WTC11 (cell line): Measurements from ENCODE around the gene C19orf47. TPM values are rescaled to one million over a fixed set of nuclear protein-coding genes. Genes with fewer than 3 reads are reported as not detected.

Experiments
- ATAC-seq: fragments of 200-7000 bp; cut with Tn5 transposase; 2 replicates; pipeline ENCODE4 v1.10.0; 2021; ENCODE audit warnings: mild to moderate bottlenecking, moderate library complexity
- CTCF ChIA-PET: fragments of 300-600 bp; sonication (Branson Sonifier 250); formaldehyde crosslinking; loops from one replicate; lab custom pipeline; 2021; ENCODE audit warnings: antibody characterized with exemption; lab: Charles Lee
- POLR2A ChIA-PET: fragments of 350-600 bp; sonication (Branson Sonifier 250); formaldehyde crosslinking; loops from one replicate; lab custom pipeline; 2021; ENCODE audit warnings: antibody characterized with exemption; lab: Charles Lee
- DNase-seq: peaks from one replicate; pipeline ENCODE4 v3.0.0; 2021; ENCODE audit warnings: low spot score
- H3K27ac Mint-ChIP-seq: 2 replicates; pipeline ENCODE4 v1.8.0; 2021; ENCODE audit warnings: mixed read lengths
- H3K27me3 Mint-ChIP-seq: 2 replicates; pipeline ENCODE4 v1.8.0; 2021; ENCODE audit warnings: low read depth, mild to moderate bottlenecking, moderate library complexity, mixed read lengths
- H3K36me3 Mint-ChIP-seq: 2 replicates; pipeline ENCODE4 v1.8.0; 2021; ENCODE audit warnings: mixed read lengths
- H3K4me1 Mint-ChIP-seq: 2 replicates; pipeline ENCODE4 v1.8.0; 2022; ENCODE audit warnings: mixed read lengths
- H3K4me3 Mint-ChIP-seq: 2 replicates; pipeline ENCODE4 v1.8.0; 2021; ENCODE audit warnings: mild to moderate bottlenecking, moderate library complexity, mixed read lengths
- H3K9me3 Mint-ChIP-seq: 2 replicates; pipeline ENCODE4 v1.8.0; 2021; ENCODE audit warnings: mixed read lengths
- ATF6 ChIP-seq: sonication (generic); formaldehyde crosslinking; IDR thresholded peaks from 2 replicates; pipeline ENCODE4 v1.8.1; 2023; ENCODE audit warnings: mild to moderate bottlenecking, missing genetic modification reagents
- CREB1 ChIP-seq: sonication (generic); formaldehyde crosslinking; IDR thresholded peaks from 2 replicates; pipeline ENCODE4 v1.8.0; 2023; ENCODE audit warnings: mild to moderate bottlenecking, missing genetic modification reagents
- E2F1 ChIP-seq: sonication (generic); formaldehyde crosslinking; IDR thresholded peaks from 2 replicates; pipeline ENCODE4 v1.8.0; 2022; ENCODE audit warnings: mild to moderate bottlenecking, missing genetic modification reagents
- E2F4 ChIP-seq: sonication (generic); formaldehyde crosslinking; IDR thresholded peaks from 2 replicates; pipeline ENCODE4 v1.8.1; 2022; ENCODE audit warnings: low read depth, mild to moderate bottlenecking, moderate library complexity, missing genetic modification reagents, borderline replicate concordance
- HMGA2 ChIP-seq: fragments of 250-450 bp; sonication (Bioruptor Pico); IDR thresholded peaks from 2 replicates; pipeline ENCODE4 v1.4.0; 2021; ENCODE audit warnings: mild to moderate bottlenecking, moderate library complexity
- IRF2 ChIP-seq: sonication (generic); formaldehyde crosslinking; IDR thresholded peaks from 2 replicates; pipeline ENCODE4 v1.8.0; 2022; ENCODE audit warnings: low read depth, missing genetic modification reagents, borderline replicate concordance
- MYBL2 ChIP-seq: sonication (generic); formaldehyde crosslinking; IDR thresholded peaks from 2 replicates; pipeline ENCODE4 v1.8.1; 2023; ENCODE audit warnings: mild to moderate bottlenecking, moderate library complexity, missing genetic modification reagents
- NFATC4 ChIP-seq: fragments of 250-450 bp; sonication (Bioruptor Pico); IDR thresholded peaks from 2 replicates; pipeline ENCODE4 v1.9.0; 2021; ENCODE audit warnings: mild to moderate bottlenecking
- SMAD4 ChIP-seq: sonication (generic); formaldehyde crosslinking; IDR thresholded peaks from 2 replicates; pipeline ENCODE4 v1.8.0; 2022; ENCODE audit warnings: mild to moderate bottlenecking, missing genetic modification reagents
- TEAD1 ChIP-seq: sonication (generic); formaldehyde crosslinking; IDR thresholded peaks from 2 replicates; pipeline ENCODE4 v1.8.0; 2022; ENCODE audit warnings: mild to moderate bottlenecking, missing genetic modification reagents
- ZBTB21 ChIP-seq: sonication (generic); formaldehyde crosslinking; IDR thresholded peaks from 2 replicates; pipeline ENCODE4 v1.8.1; 2023; ENCODE audit warnings: mild to moderate bottlenecking, missing genetic modification reagents, borderline replicate concordance
- ZNF671 ChIP-seq: fragments of 250-450 bp; sonication (Bioruptor Pico); IDR thresholded peaks from 2 replicates; pipeline ENCODE4 v1.8.0; 2021; ENCODE audit warnings: mild to moderate bottlenecking
- total RNA-seq: library from RNA; stranded (reverse); gene quantifications from 3 replicates; pipeline ENCODE4 v1.2.3, GENCODE V29; 2021
- TF ChIP-seq, protein P1 (sequence below): sonication (generic); formaldehyde crosslinking; conservative IDR thresholded peaks from 2 replicates; pipeline ENCODE4 v1.8.1; 2023; ENCODE audit warnings: mild to moderate bottlenecking, low read depth, missing genetic modification reagents, moderate library complexity

The C19orf47 gene
- total RNA-seq, 1 experiment from 2014 or later: 15.6 TPM

DNA sequence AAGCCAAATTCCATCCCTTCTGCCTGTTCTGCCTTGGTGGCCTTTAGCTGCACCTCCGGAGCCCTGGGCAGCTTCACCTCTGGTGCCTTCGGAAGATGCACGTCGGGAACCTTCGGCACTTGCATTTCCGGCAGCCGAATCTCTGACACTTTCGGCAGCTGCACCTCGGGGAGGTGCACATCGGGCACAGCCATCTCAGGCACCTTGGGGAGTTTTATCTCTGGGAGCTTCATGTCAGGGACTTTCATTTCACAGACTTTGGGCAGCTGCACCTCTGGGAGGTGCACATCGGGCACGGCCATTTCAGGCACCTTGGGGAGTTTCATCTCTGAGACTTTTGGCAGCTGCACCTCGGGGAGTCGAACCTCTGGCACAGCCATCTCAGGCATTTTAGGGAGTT, 47.8 kb upstream of the C19orf47 start (continued):
- TF ChIP-seq ATF6 (CRISPR knock-in tag): no peak

DNA sequence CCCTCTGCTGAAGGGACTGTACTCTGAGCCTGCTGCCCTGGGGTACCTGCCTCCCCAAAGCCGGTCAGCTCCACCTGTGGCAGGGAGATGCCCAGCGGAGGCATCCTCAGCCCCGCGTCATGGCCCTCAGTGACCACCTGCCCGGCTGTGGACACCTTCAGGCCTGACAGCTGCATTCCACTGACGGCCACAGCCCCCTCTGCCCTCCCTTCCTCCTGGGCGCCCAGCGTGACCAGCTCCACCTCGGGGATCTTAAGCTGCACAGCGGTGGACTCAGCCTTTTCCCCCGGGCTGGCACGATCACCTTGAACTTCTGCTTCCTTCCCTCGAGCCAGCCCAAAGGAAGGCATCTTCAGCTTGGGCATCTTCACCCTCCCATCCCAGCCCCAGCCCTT, 46.6 kb upstream of the C19orf47 start:
- Mint-ChIP-seq H3K4me3 (no peak overlapping the region), H3K9me3 (no peaks in the 10 kb centered on the region), H3K4me1 (peaks cover 10% of the 10 kb centered on the region), H3K27ac (no peak overlapping the region), H3K36me3 (no peaks in the 10 kb centered on the region), H3K27me3 (peaks cover 28% of the 10 kb centered on the region)
- ATAC-seq (no peak), DNase-seq (no peak)
- TF ChIP-seq E2F1 (CRISPR knock-in tag) (no peak), ZBTB21 (CRISPR knock-in tag) (no peak), NFATC4 (CRISPR knock-in tag) (no peak), MYBL2 (CRISPR knock-in tag) (no peak), IRF2 (CRISPR knock-in tag) (no peak), CREB1 (CRISPR knock-in tag) (no peak), SMAD4 (CRISPR knock-in tag) (no peak), HMGA2 (CRISPR knock-in tag) (no peak), E2F4 (CRISPR knock-in tag) (no peak), ATF6 (CRISPR knock-in tag) (no peak), TEAD1 (CRISPR knock-in tag) (no peak), ZNF671 (no peak)
- TF ChIP-seq, protein P1, sequence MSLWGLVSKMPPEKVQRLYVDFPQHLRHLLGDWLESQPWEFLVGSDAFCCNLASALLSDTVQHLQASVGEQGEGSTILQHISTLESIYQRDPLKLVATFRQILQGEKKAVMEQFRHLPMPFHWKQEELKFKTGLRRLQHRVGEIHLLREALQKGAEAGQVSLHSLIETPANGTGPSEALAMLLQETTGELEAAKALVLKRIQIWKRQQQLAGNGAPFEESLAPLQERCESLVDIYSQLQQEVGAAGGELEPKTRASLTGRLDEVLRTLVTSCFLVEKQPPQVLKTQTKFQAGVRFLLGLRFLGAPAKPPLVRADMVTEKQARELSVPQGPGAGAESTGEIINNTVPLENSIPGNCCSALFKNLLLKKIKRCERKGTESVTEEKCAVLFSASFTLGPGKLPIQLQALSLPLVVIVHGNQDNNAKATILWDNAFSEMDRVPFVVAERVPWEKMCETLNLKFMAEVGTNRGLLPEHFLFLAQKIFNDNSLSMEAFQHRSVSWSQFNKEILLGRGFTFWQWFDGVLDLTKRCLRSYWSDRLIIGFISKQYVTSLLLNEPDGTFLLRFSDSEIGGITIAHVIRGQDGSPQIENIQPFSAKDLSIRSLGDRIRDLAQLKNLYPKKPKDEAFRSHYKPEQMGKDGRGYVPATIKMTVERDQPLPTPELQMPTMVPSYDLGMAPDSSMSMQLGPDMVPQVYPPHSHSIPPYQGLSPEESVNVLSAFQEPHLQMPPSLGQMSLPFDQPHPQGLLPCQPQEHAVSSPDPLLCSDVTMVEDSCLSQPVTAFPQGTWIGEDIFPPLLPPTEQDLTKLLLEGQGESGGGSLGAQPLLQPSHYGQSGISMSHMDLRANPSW: no peak
- ChIA-PET CTCF (interaction anchor here (0.9 to 2.0 kb wide), 4 partner anchors 14 to 128 kb away, joined by 3 to 12 read pairs (median 4); no protein-coding TSS in a partner anchor), POLR2A (interaction anchor here (0.6 kb wide), 1 partner anchor 41 kb away, joined by 4 read pairs; no protein-coding TSS in a partner anchor)
